NCI-H345 treated with DMSO at 0.1 percent for 48 hours (cell line): ENCODE data around the gene P3H2.

Source experiments
- DNase-seq: peaks from one replicate; lab custom pipeline; 2025; ENCODE audit not compliant: unreplicated experiment; lab: John Stamatoyannopoulos, UW

The P3H2 gene

DNA sequence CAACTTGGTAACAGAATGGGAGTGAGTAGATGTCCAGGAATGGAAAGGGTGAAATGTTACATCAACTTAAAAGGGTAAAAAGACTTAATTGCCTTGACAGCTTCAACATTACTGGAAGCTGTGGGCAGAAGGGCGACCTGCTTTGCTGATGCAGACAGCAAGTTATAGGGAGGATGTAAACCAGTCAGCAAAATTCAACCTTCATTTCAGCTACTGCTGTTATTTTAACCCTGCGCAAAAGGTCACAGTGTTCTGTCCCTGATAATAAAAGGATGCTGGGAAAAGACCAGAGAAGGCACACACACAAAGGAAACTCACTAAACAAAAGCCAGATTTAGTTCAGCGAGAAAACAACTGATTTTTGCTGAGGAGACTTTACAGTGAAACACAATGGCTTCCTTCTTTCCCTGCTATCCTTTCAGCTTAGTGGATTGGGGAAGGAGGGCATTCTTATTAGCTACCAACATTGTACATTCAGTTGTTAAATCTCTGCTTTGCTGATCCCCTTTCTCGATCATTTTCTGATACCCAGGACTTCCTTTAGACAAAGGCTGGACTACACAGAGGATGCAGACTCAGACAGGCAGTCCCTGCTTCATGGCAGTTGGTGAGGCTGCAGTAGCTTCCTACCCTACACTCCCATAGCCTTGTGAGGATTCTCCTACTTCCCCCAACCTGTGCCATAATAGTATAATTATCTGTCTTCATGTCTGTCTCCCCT is 62.0 kb downstream of the P3H2 start:
- DNase-seq: no peak

DNA sequence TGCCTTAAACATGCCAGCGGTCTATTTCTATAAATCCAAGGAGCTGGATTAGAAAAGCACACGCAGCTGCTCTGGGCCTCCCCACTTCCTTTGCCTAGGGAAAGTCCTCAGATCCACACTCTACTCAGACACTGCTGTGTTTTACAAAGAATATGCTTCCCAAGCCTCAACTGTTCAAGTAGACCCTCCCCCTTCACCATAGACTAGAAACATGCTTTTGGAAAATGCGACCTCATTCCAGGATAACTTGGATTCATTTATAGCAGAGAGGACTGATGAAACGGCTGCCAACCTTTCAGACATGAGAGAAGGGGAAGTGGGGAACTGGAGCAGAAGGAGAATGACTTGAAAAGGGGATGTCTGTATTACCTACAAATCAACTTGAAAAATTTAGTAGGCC is 64.0 kb downstream of the P3H2 start:
- DNase-seq: no peak

DNA sequence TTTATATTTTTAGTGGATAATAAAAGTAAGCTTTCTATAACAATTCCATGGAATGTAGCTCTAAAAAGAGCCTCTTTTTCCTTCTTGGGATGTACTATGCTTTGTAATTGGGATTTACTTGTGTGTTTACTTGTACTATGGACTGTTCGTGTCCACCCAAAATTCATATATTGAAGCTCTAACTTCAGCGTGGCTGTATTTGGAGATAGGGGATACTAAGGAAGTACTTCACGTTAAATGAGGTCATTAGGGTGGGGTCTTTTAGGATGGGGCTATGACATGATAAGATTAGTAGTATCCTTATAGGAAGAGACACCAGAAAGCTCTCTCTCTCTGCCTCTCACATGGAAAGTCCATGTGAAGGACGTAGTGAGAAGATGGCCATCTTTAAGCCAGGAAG is 64.9 kb downstream of the P3H2 start:
- no peak for DNase-seq

DNA sequence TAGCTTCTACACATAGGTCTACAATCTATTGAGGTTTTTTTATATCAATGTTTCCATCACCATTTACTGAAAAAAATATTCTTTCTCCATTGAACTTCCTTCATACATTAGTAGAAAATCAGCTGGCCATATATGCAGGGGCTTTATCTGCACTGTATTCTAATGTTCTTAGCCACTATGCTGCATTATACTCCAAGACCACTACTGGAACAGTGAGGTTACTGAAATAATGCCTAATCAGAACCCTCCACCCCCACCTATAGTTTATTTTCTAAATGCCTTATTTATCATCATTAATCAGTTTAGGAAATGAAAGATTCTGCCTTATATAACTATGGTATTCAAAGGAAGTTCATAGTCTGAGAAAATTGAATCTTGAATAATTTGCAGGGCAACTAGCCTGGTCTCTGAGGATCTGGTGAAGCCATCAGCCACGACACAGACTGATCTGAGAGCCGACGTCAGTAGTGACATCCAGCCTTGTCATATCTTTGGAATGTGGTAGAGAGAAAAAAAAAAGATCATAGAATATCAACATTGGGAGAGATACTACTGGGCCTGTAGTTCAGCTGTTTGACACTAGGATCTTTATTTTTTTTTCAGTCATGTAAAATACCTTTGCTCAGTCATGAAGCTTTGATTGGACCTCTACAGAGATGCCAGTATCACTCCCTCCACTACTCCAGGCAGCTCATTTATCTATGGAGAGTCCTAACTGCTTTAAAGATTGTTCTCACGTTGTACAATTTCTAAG is 66.6 kb downstream of the P3H2 start:
- no peak for DNase-seq

DNA sequence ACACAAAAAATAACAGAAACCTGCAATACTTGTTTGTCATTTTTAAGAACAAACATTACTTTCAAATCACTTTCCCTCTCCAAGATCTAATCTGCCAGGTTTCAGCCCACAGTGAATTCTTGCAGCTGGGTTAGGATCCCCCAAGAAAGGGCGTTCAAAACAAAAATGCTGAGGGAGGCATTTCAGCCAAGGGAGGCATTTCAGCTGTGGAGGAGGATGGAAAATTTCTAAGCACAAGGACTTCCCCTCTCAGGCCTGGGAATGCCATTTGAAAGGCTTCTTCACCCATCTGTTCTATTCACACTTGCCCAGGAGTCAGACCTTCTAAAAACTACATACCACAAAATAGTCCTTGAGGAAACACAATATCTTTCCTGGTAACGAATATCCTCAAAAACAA is 69.1 kb downstream of the P3H2 start:
- DNase-seq: no peak

DNA sequence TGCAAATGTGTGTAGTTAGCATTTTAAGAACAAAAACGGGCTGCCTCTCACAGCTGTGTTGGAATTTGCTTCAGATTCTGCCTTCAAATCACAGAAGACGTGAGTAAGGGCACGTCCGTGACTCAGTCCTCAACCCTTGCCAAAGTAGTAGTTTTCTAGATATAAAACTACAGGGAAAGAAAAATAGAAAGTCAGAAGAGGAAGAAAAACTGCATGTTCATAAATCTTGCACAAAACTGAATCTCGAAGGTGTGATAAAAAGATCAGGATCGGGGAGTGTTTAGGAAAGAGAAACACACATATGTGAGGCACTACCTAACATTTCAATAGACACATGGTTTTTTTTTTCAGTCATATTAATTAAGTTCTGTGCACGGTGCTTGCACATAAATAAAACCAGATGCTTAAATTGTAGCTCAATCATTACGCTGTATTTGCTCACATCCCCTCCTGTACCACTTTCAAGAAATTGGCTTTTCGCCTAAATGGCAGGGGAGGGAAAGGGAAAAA is 71.7 kb downstream of the P3H2 start:
- no peak for DNase-seq

DNA sequence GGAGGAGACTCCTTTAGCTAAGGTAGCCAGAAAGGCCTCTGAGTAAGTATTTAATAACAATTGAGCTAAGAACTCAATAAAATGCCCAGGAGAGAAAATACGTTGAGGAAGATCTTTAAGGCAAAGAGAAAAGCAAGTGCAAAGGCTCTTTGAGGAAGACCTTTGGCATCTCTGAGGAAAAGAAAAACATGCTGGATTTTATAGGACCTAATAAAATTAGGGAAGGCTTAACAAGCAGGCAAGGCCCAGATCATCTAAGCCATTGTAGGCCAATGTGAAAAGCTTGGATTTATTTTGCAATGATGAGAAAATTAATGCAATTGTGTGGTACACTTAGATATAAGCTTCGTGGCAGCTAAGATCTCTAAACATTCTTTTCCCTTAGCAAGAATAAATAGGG is 75.7 kb downstream of the P3H2 start:
- DNase-seq: no peak

DNA sequence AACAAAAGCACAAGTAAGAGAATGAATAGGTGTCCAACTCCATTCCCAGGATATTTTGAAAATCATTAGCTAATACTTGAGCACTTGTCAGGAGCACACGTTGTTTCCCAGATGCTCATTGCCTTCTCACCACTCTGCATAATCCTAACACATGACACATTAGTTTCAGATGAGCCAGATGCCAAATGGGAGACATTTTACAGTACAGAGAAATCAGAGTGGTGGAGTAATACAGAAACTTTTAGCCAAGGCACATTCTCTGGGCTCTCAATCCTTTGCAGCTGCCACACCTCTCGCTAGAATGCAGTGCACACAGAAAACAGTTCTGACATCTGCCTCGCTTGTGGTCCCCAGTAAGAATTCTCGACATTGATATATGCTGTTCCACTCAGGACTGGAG is 76.6 kb downstream of the P3H2 start:
- DNase-seq: no peak

DNA sequence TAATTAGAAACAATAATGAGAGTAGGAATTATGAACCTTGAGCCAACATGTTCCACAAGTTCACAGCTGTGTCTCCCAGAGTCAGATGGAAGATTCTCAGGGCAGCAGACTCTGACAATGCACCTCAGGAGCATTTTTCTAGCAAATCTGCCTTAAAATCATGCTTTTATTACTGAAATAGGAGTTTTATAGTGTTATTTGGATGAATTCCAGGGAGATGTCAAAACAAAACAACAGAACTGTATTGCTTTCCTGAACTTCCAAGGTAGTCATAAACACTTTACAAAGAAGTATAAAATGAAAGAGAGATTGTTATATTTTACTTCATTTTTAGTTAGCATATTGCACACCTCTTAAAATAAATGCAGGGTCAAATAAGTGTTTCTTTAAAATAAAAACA is 77.0 kb downstream of the P3H2 start:
- DNase-seq: no peak

DNA sequence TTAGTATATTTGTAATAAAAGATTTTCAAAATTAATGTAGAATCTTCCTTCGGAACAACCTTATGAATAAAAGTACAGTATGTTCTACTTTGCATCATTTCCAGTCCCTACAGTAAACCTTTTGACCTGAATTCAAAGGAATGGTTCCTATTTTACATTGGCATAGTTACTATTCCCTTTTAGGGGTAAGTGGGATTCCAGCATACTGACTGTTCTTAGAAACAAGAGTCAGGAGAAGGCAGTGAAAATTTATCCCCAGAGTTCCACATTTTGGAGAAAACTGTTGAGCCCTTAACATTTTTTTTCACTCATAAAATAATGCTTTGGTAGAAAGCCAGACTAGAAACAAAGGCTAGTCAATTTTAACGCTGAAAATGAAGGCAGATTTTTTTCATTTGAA is 78.1 kb downstream of the P3H2 start:
- DNase-seq: no peak

DNA sequence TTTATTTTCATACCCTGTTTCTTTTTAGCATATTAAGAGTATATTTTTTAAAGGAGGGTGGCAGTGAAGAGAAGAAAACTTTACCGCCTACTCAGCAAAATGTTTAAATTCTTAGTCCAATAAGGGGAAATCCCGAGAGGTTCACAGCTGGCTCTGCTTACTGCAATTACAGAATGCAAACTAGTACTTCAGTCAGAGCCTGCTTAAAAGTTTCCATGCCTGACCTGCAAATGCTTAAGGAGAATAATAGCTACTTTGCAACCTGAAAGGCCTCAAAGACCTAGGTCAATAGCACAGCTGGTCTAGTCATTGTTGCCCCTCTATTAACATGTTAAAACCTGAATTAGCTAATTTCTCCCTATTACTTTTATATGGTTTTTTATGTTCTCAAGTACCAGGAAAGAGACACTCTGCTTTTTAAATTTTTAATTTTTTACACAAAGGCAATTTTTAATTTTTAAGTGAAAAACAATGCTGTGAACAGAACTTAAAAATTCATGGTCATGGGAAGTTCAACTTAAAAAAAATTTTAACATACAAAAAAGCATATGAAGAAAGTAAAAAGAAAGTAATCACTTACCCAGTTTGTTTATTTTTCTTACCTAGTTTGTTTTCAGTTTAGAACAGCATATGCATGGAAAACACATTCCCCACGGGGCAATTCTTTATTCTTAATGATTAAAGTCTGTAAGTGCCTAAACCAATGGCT is 79.2 kb downstream of the P3H2 start:
- no peak for DNase-seq

DNA sequence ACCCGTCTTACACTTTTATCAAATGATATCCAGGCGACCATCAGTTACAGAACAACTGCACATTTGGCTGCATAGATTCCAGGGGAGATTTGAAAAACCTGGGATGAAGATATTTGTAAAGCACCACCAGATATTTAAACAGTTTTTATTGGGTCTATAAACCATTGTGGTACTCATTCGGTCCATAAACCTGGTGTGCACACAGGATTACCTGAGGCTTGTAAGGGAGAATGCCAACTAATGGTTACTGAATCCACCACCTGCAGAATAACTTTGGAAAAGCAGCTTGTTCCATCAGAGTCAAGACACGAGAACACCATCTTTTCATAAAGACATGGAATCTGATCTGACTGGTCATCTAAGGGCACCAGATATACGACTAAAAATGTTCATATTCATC is 80.6 kb downstream of the P3H2 start:
- DNase-seq: no peak

DNA sequence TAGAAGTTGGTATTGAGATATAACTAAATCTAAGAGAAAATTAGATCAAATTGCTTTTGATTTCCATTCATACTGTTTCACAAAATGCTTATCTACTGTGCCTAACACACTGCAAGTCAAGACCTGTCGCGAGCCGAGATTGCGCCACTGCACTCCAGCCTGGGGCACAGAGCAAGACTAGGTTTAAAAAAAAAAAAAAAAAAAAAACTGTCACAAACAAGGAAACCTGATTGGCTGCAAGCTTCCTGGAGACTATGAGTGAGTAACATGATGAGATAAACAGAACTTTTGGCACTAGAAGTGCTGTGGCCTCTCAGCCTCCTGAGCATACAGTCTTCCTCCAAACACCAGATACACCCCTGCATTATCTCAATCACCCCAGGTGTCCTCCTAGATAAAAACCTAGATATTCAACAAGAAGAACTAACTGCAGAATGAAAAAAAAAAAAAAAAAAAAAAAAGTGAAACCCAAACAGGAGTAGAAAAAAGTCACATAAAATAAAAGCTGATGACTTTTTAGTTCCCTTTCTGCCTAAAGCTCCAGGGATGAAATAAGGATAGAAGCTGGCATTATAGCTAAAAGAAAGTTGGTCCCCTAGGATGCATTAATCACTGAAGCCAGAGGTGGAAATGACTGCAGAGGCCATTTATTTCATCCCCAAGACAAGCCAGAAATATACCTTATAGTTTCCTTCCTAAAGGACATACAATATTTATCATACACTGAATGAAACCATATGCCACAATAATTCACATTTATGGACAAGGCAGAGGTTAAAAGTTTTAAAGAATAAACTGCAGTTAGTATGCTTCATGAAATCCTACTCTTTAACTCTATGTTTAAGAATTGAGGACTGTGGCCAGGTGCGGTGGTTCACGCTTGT is 82.4 kb downstream of the P3H2 start:
- DNase-seq: no peak

DNA sequence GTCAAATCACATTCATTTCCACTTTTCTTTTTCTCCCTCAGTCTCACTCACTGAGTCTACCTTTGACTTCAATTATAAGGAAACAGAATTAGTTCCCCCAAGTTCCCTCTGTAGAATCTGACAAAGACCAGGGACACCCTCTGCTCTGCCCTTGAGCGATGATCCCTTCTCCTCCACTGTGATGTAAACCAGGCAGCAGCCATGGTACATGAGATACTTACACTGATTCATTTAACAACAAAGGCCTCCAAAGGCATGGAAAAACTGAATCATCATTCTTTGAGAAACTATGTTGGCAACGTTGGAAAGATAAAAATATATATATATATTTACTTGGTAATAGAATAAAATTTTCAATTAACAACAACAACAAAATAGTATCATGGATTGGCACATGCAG is 84.1 kb downstream of the P3H2 start:
- DNase-seq: no peak

DNA sequence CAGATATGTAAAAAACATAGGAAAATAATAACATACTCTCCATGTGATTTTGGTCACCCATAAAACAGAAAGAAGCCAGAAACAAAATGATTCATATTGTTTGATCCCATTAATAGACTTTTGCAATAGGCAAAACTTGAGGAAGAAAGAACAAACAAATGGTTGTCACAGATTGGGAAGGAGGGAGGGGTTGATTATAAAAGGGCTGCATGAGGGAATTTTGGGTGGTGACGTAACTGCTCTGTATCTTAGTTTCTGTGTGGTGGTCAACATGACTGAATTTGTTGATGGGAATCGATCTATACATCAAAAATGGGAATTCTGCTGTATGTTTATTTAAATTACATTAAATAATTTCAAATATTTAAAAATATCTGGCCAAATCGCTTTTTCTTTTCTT is 86.3 kb downstream of the P3H2 start:
- DNase-seq: no peak

DNA sequence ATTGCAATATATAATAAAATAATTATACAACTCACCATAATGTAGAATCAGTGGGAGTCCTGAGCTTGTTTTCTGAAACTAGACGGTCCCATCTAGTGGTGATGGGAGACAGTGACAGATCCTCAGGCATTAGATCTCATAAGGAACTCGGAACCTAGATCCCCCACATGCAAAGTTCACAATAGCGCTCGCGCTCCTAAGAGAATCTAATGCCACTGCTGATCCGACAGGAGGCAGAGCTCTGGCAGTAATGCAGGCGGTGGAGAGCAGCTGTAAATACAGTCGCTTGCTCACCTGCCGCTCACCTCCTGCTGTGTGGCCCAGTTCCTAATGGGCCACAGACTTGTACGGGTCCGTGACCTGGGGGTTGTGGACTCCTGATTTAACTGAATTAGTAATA is 87.8 kb downstream of the P3H2 start:
- DNase-seq: no peak

DNA sequence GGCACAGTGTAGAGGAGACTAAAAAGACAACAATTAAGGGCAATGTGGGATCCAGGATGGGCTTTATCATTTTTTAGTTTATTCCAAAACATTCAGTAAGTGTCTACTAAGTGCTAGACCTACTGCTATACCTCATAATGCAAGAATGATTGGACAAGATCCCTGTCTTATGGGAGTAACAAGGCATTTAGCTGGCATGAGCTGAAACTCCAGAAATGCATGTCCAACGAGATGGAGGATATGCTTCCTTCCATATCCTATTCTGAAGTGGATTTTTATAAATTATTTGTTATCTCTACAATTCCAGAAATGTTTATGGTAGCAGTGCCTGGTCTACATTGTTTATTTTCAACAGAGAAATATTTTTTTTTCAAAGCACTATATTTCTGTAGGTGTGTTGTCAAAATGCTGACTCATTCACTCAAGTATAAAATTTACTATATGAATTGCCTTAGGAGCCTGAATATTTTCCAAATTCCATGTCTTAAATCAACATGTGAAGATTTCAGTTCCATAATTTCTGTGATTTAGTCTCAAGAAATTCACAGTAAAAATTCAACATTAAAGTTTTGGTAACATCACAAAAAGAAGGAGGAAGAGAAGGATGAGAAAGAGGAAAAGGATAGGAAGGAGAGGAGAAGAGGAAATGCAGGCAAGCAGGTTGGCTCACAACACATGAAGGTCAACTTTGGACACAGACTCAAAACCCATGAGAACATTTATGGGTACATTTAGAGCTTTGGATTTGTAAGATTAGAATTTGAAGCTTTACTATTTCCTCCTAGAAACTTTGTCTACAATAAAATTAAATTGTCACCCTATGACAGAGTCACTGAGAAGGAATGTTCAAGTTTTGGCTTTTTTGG is 88.6 kb downstream of the P3H2 start:
- DNase-seq: no peak

DNA sequence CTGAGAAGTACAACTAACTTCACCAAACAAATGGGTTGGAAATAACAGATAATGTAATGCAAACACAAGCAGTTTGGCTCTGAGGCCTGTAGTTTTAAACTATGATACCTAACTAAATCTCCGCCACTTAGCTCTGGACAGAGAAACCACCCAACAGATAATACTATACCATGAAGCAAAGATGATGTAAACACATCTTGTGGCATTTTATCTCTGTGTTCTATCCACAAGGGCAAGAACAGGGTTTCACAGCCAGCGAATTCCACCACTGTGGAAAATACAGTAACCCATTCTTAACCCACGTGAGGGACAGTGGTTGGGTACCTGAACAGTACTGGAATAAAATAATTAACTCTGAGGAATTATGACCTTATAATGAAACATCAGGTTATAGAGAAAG is 93.6 kb downstream of the P3H2 start:
- DNase-seq: no peak

DNA sequence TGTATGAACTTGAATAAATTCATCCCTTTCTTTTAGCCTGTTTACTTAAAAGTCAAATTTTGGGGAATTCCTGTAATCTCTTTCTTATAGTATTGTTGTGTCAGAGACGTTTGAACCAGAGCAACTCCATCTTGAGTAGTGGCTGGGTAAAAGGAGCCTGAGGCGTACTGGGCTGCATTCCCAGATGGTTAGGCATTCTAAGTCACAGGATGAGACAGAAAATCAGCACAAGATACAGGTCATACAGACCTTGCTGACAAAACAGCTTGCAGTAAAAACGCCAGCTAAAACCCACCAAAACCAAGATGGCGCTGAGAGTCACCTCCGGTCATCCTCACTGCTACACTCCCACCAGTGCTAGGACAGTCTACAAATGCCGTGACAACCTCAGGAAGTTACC is 94.5 kb downstream of the P3H2 start:
- DNase-seq: no peak

DNA sequence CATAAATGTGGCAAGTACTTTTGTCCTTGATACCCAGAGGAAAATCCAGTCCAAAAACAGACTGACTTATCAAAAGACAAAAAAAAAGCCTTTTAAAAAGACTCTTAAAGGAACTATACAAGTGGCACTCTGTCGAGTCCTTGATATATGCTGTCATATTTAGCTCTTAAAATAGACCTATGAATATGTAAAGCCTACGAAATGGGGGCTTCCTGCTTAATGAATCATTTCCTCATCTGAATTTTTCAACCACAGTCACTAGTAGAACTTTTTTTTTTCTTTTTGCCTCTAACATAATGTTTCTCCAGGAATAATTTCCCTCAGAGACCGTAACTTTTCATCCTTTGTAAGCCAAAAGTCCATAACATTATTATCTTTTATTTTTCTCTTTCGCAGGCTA is 95.8 kb downstream of the P3H2 start:
- no peak for DNase-seq
